Neuron (in vitro differentiated cells): ENCODE measurements around the gene INO80E.
A peak's percentile ranks its signal among the peaks of the same experiment; 100 is the strongest.

Source experiments
- H2AFZ ChIP-seq: one replicate; pipeline ENCODE4 v1.6.1; 2013; ENCODE audit warnings: low read depth, mild to moderate bottlenecking, inconsistent platforms, low read length, moderate library complexity
- H3K27me3 ChIP-seq: one replicate; pipeline ENCODE4 v1.6.1; 2013; ENCODE audit warnings: low read length; ENCODE audit not compliant: insufficient read depth
- H3K36me3 ChIP-seq: one replicate; pipeline ENCODE4 v1.6.1; 2013; ENCODE audit warnings: low read length; ENCODE audit not compliant: insufficient read depth
- H3K4me1 ChIP-seq: one replicate; pipeline ENCODE4 v1.6.1; 2013; ENCODE audit warnings: low read length; ENCODE audit not compliant: insufficient read depth
- H3K4me3 ChIP-seq: 2 replicates; pipeline ENCODE4 v1.5.1; 2013; ENCODE audit warnings: mild to moderate bottlenecking, low read length, moderate library complexity
- H3K9me3 ChIP-seq: one replicate; pipeline ENCODE4 v1.6.1; 2013; ENCODE audit warnings: low read length

INO80E gene

DNA sequence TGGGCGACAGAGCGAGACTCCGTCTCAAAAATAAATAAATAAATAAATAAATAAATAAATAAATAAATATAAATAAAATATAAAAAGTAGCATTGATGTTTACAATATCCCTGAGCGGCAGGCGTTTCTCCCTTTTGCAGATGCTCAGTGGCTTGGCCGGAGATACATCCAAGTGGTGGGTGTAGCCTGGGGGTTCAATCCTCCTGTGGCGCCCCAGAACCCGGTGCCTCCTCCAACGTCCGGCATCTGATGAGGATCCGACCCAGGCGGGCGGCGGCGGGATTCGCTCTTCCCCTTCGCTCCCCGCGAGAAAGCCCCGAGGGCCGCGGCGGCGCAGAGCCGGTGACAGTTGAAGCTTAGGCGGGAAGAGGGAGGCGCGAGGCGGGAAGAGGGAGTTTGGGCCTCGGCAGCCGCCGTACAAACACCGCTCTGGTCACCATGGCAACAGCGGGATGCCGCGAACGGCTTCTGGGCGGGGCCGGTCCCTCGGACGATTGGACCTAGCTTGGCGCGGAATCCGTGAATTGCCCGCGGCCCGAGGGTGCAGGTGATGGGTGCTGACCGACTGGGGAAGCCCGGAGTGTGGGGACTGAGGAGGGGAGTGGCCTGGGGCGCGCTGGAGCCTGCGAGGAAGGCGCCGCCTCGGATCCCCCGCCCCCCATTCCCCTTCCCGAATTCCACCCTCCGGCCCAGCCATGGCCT lies 56.8 kb downstream of the INO80E start:
- H3K4me1 ChIP-seq: peaks cover 8% of the 10 kb centered on the region
- H3K36me3 ChIP-seq: peaks cover 2% of the 10 kb centered on the region
- no peaks in the 10 kb centered on the region for H3K9me3 ChIP-seq
- H2AFZ ChIP-seq: peak overlapping the region; percentile 75
- H3K4me3 ChIP-seq: peak overlapping the region; percentile 60
- H3K27me3 ChIP-seq: no peaks in the 10 kb centered on the region

DNA sequence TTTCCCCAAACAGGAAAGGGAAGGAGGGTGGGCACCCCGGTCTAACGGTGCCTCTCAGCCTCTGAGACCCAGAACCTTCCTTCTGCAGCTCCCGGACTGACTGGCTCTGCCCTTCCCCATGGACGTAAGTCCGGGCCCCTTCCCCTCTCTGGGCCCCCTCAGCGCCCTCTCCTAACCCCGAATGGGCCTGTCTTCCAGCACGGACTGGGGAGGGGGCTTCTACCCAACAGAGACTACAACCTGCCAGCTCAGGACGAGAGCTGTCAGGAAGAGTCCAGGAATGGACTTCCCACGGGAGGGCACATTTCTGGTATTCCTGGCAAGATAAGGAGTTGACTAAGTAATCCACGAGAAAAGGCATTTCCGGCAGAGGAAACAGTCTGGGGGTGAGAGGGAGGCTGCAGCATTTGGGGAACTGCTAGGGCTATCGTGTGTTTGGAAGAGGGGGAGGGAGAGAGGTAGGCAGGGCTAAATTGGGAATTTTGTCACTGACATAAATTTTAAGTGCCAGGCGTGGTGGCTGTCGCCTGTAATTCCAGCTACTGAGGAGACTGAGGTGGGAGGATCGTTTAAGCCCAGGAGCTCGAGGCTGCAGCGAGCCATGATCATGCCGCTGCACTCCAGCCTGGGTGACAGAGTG lies 57.5 kb downstream of the INO80E start:
- H3K9me3 ChIP-seq: no peaks in the 10 kb centered on the region
- H3K4me1 ChIP-seq: peaks cover 8% of the 10 kb centered on the region
- peaks cover 2% of the 10 kb centered on the region for H3K36me3 ChIP-seq
- H3K27me3 ChIP-seq: no peaks in the 10 kb centered on the region
- peak overlapping the region; percentile 60 for H3K4me3 ChIP-seq
- peak overlapping the region; percentile 75 for H2AFZ ChIP-seq

DNA sequence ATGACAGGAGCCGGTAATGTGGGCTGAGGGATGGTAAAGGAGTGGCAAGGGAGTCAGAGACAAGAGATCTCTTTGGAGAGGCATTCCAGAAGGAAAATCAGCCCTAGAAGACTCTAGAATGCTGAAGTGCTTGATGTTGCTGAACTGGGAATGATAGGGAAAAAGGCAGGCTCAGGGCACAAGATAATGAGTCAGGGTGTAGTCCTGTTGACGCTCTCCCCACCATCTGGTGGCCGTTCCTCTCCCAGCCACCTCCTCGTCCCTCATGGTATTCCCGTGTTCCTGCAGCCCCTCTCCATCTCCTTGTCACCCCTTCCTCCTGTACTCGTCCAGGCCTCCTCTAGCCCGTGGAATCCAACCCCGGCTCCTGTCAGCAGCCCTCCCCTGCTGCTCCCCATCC lies 58.4 kb downstream of the INO80E start:
- Histone ChIP-seq H3K36me3 (peaks cover 3% of the 10 kb centered on the region), H3K9me3 (no peaks in the 10 kb centered on the region), H3K4me1 (peaks cover 8% of the 10 kb centered on the region), H2AFZ (no peak overlapping the region), H3K4me3 (no peak overlapping the region), H3K27me3 (no peaks in the 10 kb centered on the region)

DNA sequence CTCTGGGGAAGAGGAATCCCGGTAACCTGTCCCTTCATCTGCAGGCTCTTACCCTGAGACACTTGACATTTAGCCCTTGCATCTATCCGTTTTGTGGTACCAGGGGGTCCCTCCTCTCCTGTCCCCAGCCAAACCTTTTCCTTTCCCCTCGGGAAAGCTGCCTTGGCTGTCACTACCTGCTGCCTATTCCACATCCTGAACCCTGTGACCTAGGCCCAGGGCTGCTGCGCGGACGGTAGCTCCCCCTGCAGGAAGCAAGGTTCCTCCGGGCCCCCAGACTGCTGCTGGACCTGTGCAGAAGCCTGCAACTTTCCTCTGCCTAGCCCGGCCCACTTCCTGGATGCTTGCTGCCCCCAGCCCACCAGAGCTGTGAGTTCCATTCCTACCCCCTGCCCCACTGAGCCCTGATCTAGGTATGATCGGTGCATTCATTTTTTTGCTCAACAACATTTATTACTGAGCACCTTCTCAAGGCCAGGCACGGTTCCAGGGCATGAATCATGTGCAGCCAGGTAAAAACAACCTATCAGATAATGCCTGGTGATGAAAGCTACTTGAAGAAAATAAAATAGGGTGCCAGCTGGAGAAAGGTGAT lies 59.0 kb downstream of the INO80E start:
- Histone ChIP-seq H3K36me3 (peaks cover 9% of the 10 kb centered on the region), H3K4me1 (peaks cover 8% of the 10 kb centered on the region), H2AFZ (no peak overlapping the region), H3K27me3 (no peaks in the 10 kb centered on the region), H3K9me3 (no peaks in the 10 kb centered on the region), H3K4me3 (no peak overlapping the region)
